ENCODE data around the gene GLRB. TPM values are rescaled to one million over a fixed set of nuclear protein-coding genes. Genes with fewer than 3 reads are reported as not detected.

GLRB gene
- total RNA-seq (2022; extraction: Qiagen RNA extraction): 0.71 to 0.96 TPM (median 0.90 TPM) in 5 replicates

DNA sequence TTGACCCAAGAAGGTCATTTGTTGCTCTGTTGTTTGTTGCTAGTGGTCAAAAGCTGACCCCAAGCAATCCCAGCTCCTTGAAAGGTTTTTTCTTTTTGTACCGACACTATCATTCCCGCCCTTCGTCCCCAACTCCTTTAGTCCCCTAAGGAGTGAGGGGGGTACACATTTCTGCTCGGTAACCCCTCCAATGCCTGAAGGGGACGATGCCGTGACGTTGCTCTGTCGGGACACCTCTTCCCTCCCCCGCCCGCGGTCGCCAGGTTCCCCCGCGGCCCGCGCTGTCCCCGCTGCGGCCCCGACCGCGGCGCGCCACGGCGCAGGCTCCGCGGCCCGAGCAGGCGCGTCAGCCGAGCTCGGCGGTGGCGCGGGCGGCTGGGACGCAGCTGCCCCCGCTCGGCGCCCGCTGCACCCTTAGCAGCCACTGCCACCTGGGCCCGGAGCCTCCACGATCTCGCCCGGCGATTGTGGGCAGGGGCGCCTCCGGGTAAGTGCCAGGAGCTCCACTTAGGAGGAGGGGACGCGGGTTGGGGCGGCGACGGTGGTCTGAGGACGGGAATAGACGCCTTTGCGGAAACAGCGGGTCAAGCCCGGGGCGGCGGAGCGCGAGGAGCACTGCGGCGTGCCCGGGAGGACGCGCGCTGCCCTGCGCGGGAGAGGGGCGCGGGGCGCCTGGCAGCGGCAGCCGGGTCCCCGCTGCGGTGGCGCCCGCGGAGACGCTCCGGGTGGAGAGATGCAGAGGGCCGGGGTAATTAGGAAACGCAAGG is at the start of gene GLRB:
Gene GLRB (plus strand): TSS at position 340 of the 767 bp plus-strand sequence. CDS start 1,875 bp downstream, outside the sequence.

DNA sequence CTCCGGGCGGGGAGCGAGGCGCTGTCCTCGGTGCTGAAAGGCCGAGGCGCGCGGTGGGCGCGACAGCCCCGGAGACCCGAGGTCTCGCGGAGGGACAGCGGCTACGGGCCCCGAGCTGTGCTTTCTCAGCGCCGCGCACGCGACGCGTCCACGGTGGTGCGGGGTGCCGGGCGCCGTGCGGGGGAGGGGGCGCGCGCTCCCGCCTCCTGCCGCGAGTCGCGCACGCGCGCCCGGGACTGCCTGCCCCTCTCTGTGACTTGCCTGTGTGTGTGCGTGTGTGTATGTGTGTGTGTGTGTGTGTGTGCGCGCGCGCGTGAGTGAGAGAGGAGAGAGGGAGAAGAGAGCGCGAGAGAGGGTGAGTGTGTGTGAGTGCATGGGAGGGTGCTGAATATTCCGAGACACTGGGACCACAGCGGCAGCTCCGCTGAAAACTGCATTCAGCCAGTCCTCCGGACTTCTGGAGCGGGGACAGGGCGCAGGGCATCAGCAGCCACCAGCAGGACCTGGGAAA is 144.5 kb downstream of the GLRB start, which contains the start of gene GRIA2:
Gene GRIA2 (plus strand): TSS at position 358 of the 511 bp plus-strand sequence. CDS start 315 bp downstream, outside the sequence.

Other genes with a start within 250 kb of the GLRB start
- gene PDGFC, start 104.4 kb upstream of the GLRB start, total RNA-seq (2022; extraction: Qiagen RNA extraction): 2.2 to 4.0 TPM (median 2.6 TPM) in 5 replicates
- gene GRIA2, start 144.6 kb downstream of the GLRB start, total RNA-seq (2022; extraction: Qiagen RNA extraction): not detected in 5 replicates

Measured in A549 treated with Hydrocortisone at 1 μM for 4 hours (cell line).